Mesodermal cell (in vitro differentiated cells): Measurements from ENCODE around the gene NAV2.

Experiments used
- H3K27ac ChIP-seq: 2 replicates; pipeline ENCODE4 v1.7.0; 2013; ENCODE audit warnings: mild to moderate bottlenecking, low read depth, low read length, moderate library complexity; ENCODE audit not compliant: severe bottlenecking
- H3K36me3 ChIP-seq: 2 replicates; pipeline ENCODE4 v1.7.1; 2013; ENCODE audit warnings: mild to moderate bottlenecking, low read length, moderate library complexity; ENCODE audit not compliant: control insufficient read depth, insufficient read depth
- H3K4me1 ChIP-seq: one replicate; pipeline ENCODE4 v1.7.1; 2013; ENCODE audit warnings: mild to moderate bottlenecking, low read length; ENCODE audit not compliant: insufficient read depth, control insufficient read depth, poor library complexity, severe bottlenecking
- H3K4me3 ChIP-seq: 2 replicates; pipeline ENCODE4 v1.7.0; 2013; ENCODE audit warnings: low read length, control low read depth, mild to moderate bottlenecking; ENCODE audit not compliant: insufficient read depth, poor library complexity, severe bottlenecking; ENCODE audit errors: extremely low read depth
- H3K9me3 ChIP-seq: 2 replicates; pipeline ENCODE4 v1.7.1; 2013; ENCODE audit warnings: mild to moderate bottlenecking, low read length, moderate library complexity; ENCODE audit not compliant: control insufficient read depth
- WGBS, 2 experiments: methylation state at CpG; one replicate each; pipeline ENCODE4 v1.1.5; 2013; ENCODE audit warnings: missing lambda C conversion rate in 2 of 2; ENCODE audit not compliant: insufficient coverage in 2 of 2; 5-methylcytosine and 5-hydroxymethylcytosine counted together

NAV2 gene

DNA sequence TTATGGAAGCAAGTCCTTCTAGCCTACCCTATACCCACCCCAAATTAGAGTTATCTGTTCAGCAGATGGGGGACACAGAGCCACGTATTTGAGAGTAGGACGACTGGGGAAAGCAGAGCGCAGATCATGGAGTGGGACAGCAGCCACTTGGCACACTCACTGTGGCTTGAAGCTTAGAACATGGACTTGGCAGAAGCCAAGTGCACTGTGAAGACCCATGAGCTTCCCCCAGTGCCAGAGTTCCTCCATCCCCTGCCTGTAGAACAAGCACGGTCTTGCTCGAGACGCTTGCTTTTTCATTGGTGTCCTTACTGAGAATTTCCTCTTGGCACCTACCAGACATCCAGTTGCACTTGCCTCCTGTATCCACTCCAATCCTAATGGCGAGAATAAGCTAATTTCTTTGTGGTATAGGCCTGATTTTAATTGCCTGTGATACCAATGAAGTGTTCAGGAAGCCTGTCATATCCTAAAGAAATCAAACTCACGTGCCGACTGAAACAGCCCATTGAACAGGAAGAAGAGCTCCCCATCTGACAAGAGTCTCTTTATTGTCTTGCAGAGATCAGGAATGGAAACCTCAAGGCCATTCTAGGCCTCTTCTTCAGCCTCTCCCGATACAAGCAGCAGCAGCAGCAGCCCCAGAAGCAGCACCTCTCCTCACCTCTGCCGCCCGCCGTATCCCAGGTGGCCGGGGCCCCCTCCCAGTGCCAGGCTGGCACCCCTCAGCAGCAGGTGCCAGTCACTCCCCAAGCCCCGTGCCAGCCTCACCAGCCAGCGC lies 166.9 kb downstream of the NAV2 start:
- H3K9me3 ChIP-seq, result no peaks in the 10 kb centered on the region
- peaks cover 16% of the 10 kb centered on the region for H3K36me3 ChIP-seq
- no peaks in the 10 kb centered on the region for H3K4me1 ChIP-seq
- no peak overlapping the region for H3K4me3 ChIP-seq
- WGBS, 2 experiments, result 82 to 94% methylated on average over 9 to 12 of the region's 16 CpGs
- no peak overlapping the region for H3K27ac ChIP-seq

- Histone ChIP-seq H3K9me3 (no peaks in the 10 kb centered on the region), H3K27ac (no peak overlapping the region), H3K4me3 (no peak overlapping the region), H3K4me1 (no peaks in the 10 kb centered on the region), H3K36me3 (peaks cover 19% of the 10 kb centered on the region)
These were observed 167.4 kb downstream of the NAV2 start for GRCh38 chr11:19880088-19880345.

- Histone ChIP-seq H3K4me1 (no peaks in the 10 kb centered on the region), H3K36me3 (peaks cover 19% of the 10 kb centered on the region), H3K9me3 (no peaks in the 10 kb centered on the region), H3K4me3 (no peak overlapping the region), H3K27ac (no peak overlapping the region)
These were observed 168.5 kb downstream of the NAV2 start for GRCh38 chr11:19881177-19881576.

- no peaks in the 10 kb centered on the region for H3K4me1 ChIP-seq
- peaks cover 19% of the 10 kb centered on the region for H3K36me3 ChIP-seq
- H3K9me3 ChIP-seq, result no peaks in the 10 kb centered on the region
- no peak overlapping the region for H3K4me3 ChIP-seq
- WGBS, 2 experiments, result 87 to 88% methylated on average over 1 to 3 of the region's 3 CpGs
- H3K27ac ChIP-seq, result no peak overlapping the region
These were observed 169.7 kb downstream of the NAV2 start for GRCh38 chr11:19882356-19882755.

- H3K9me3 ChIP-seq, result no peaks in the 10 kb centered on the region
- 91 to 93% methylated on average over 3 of the region's 3 CpGs for WGBS, 2 experiments
- H3K36me3 ChIP-seq, result peaks cover 14% of the 10 kb centered on the region
- no peak overlapping the region for H3K4me3 ChIP-seq
- H3K27ac ChIP-seq, result no peak overlapping the region
- peaks cover 6% of the 10 kb centered on the region for H3K4me1 ChIP-seq
These were observed 173.9 kb downstream of the NAV2 start for GRCh38 chr11:19886498-19886897.

- Histone ChIP-seq H3K4me3 (no peak overlapping the region), H3K4me1 (peaks cover 6% of the 10 kb centered on the region), H3K36me3 (peaks cover 8% of the 10 kb centered on the region), H3K27ac (no peak overlapping the region), H3K9me3 (no peaks in the 10 kb centered on the region)
- 100% methylated on average over 6 of the region's 10 CpGs; no CpG with 5 or more reads in 1 of the 2 experiments for WGBS, 2 experiments
These were observed 175.2 kb downstream of the NAV2 start for GRCh38 chr11:19887842-19888241.

- 91 to 100% methylated on average over 2 to 5 of the region's 5 CpGs for WGBS, 2 experiments
- Histone ChIP-seq H3K36me3 (peaks cover 11% of the 10 kb centered on the region), H3K27ac (no peak overlapping the region), H3K4me3 (no peak overlapping the region), H3K4me1 (peaks cover 6% of the 10 kb centered on the region), H3K9me3 (no peaks in the 10 kb centered on the region)
These were observed 176.9 kb downstream of the NAV2 start for GRCh38 chr11:19889531-19889930.

DNA sequence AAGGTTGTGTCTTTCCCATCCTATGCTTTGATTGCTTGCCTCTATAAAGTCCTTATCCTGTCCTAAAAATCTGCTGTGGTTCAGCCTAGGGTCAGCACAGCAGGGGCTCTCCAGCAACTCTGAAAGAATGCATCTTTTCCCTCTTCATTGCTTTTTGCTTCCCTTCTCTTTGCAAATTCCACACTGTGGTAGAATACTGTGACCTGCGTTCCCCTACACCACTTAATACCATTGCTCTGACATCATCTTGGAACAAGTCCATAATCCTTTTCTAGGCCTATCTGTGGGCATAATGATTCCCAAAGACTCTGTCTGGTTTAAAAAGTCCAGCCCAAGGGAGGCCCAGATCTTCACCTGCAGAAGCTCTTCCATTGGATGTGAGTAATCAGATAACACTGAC lies 177.7 kb downstream of the NAV2 start:
- H3K4me1 ChIP-seq, result peaks cover 6% of the 10 kb centered on the region
- 50 to 57% methylated on average over 1 of the region's 1 CpG for WGBS, 2 experiments
- H3K9me3 ChIP-seq, result no peaks in the 10 kb centered on the region
- no peak overlapping the region for H3K4me3 ChIP-seq
- no peak overlapping the region for H3K27ac ChIP-seq
- peaks cover 8% of the 10 kb centered on the region for H3K36me3 ChIP-seq

DNA sequence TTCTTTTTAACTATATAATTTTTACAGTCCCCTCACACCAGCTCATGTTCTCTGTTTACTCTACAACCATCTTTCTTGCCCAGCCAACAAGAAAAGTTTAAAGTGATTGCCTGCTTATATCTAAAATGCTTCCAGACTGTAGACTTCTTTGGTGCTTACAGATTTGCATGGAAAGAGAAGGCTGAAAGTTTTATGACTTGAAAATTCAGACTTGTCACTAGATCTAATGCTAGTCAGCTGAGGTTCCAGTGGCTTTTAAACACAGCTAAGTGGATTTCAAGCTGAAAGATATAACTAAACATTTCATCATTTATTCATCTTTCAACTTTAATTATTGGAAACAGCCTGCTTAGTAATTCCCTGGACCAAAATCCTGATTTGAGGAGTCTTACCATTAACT lies 178.4 kb downstream of the NAV2 start:
- Histone ChIP-seq H3K36me3 (peaks cover 8% of the 10 kb centered on the region), H3K4me1 (peaks cover 6% of the 10 kb centered on the region), H3K4me3 (no peak overlapping the region), H3K9me3 (no peaks in the 10 kb centered on the region), H3K27ac (no peak overlapping the region)

DNA sequence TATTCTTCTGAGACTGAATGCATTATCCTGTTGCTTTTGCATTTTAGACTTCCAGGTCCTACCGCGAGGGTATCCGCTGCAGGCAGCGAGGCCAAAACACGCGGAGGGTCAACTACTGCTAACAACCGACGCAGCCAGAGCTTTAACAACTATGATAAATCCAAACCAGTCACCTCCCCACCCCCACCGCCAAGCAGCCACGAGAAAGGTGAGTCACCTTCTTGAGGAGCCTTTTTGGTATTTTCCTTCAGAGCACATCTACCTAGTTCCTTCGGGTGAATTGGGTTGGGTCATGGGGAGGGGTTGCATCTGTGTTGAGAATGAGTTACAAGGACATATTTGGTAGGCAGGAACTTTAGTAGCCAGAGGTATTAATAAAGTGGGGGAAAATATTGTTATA lies 179.8 kb downstream of the NAV2 start:
- WGBS, 2 experiments, result 97 to 98% methylated on average over 8 to 9 of the region's 11 CpGs
- no peak overlapping the region for H3K27ac ChIP-seq
- no peaks in the 10 kb centered on the region for H3K9me3 ChIP-seq
- H3K4me3 ChIP-seq, result no peak overlapping the region
- peaks cover 8% of the 10 kb centered on the region for H3K36me3 ChIP-seq
- peaks cover 6% of the 10 kb centered on the region for H3K4me1 ChIP-seq

DNA sequence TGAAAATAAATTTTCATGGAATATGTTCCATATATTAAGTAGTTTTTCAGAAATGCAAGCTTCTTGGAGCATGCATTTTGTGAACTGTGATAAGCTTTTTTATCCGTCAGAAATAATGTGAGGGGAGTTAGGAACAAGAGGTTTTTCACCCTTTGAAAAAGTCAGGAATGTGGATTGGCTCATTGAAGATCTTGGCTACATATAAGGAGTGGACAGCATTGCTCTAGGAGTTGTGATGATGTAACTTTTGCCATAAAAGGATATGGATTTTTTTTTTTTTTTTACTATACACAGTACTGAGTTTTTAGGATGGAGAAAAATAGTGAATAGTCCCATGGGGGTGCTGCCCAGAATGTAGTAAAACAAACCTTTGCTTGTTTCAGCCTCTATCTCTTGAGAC lies 180.2 kb downstream of the NAV2 start:
- H3K9me3 ChIP-seq, result no peaks in the 10 kb centered on the region
- H3K4me3 ChIP-seq, result no peak overlapping the region
- H3K36me3 ChIP-seq, result peaks cover 8% of the 10 kb centered on the region
- H3K4me1 ChIP-seq, result peaks cover 6% of the 10 kb centered on the region
- WGBS, 2 experiments, result 100% methylated on average over 1 of the region's 1 CpG
- H3K27ac ChIP-seq, result no peak overlapping the region
